ENCODE results near the gene SLC39A9.

DNA sequence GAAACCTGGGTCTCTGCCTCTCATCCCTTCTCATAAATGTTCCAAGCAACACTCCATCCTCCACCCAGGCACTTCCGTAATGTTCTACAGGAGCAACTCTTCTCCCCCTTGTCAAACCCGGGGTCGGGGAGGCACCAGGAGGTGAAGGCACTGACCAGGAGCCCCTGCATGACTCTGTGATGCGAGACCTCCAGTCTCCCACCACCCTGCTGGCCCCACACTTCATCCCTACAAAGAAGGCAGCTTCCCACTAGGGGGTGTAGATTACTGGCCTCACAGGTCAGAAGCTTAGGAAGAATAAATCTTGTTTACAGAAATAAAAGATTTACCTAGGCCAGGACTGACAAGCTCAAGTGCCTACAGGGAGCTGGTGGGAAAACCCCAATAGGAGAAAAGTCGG lies 47.6 kb upstream of the SLC39A9 start:
- TF ChIP-seq ZNF331 (CRISPR knock-in tag; IDR thresholded peaks at IDR 0.05; ENCODE audit: low read depth) (no peak), EZH2phosphoT487 (IDR thresholded peaks at IDR 0.05; ENCODE audit: unreplicated experiment) (no peak), EZH2 (IDR thresholded peaks at IDR 0.05; ENCODE audit: low read depth, unreplicated experiment) (no peak)
- TF ChIP-seq, protein P1, sequence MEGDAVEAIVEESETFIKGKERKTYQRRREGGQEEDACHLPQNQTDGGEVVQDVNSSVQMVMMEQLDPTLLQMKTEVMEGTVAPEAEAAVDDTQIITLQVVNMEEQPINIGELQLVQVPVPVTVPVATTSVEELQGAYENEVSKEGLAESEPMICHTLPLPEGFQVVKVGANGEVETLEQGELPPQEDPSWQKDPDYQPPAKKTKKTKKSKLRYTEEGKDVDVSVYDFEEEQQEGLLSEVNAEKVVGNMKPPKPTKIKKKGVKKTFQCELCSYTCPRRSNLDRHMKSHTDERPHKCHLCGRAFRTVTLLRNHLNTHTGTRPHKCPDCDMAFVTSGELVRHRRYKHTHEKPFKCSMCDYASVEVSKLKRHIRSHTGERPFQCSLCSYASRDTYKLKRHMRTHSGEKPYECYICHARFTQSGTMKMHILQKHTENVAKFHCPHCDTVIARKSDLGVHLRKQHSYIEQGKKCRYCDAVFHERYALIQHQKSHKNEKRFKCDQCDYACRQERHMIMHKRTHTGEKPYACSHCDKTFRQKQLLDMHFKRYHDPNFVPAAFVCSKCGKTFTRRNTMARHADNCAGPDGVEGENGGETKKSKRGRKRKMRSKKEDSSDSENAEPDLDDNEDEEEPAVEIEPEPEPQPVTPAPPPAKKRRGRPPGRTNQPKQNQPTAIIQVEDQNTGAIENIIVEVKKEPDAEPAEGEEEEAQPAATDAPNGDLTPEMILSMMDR (conservative IDR thresholded peaks at IDR 0.05; ENCODE audit: low read depth in 2 of 2): 0 out of 4 replicates have a peak, but pooled peaks of 1 of the 2 experiments have one; percentile 2

Data from GM23338 (cell line).